WTC11 (cell line): ENCODE results near the gene WNT3. TPM values are rescaled to one million over a fixed set of nuclear protein-coding genes. Genes with fewer than 3 reads are reported as not detected.
A peak's percentile ranks its signal among the peaks of the same experiment; 100 is the strongest.

Source experiments
- ATAC-seq: fragments of 200-7000 bp; cut with Tn5 transposase; 2 replicates; pipeline ENCODE4 v1.10.0; 2021; ENCODE audit warnings: mild to moderate bottlenecking, moderate library complexity
- CTCF ChIA-PET: fragments of 300-600 bp; sonication (Branson Sonifier 250); formaldehyde crosslinking; loops from one replicate; lab custom pipeline; 2021; ENCODE audit warnings: antibody characterized with exemption; lab: Charles Lee
- POLR2A ChIA-PET: fragments of 350-600 bp; sonication (Branson Sonifier 250); formaldehyde crosslinking; loops from one replicate; lab custom pipeline; 2021; ENCODE audit warnings: antibody characterized with exemption; lab: Charles Lee
- DNase-seq: peaks from one replicate; pipeline ENCODE4 v3.0.0; 2021; ENCODE audit warnings: low spot score
- H3K27ac Mint-ChIP-seq: 2 replicates; pipeline ENCODE4 v1.8.0; 2021; ENCODE audit warnings: mixed read lengths
- H3K27me3 Mint-ChIP-seq: 2 replicates; pipeline ENCODE4 v1.8.0; 2021; ENCODE audit warnings: low read depth, mild to moderate bottlenecking, moderate library complexity, mixed read lengths
- H3K36me3 Mint-ChIP-seq: 2 replicates; pipeline ENCODE4 v1.8.0; 2021; ENCODE audit warnings: mixed read lengths
- H3K4me1 Mint-ChIP-seq: 2 replicates; pipeline ENCODE4 v1.8.0; 2022; ENCODE audit warnings: mixed read lengths
- H3K4me3 Mint-ChIP-seq: 2 replicates; pipeline ENCODE4 v1.8.0; 2021; ENCODE audit warnings: mild to moderate bottlenecking, moderate library complexity, mixed read lengths
- H3K9me3 Mint-ChIP-seq: 2 replicates; pipeline ENCODE4 v1.8.0; 2021; ENCODE audit warnings: mixed read lengths
- CREM ChIP-seq: sonication (generic); formaldehyde crosslinking; IDR thresholded peaks from 2 replicates; pipeline ENCODE4 v1.8.1; 2022; ENCODE audit warnings: mild to moderate bottlenecking, missing genetic modification reagents, moderate library complexity
- GTF2I ChIP-seq: fragments of 250-450 bp; sonication (Bioruptor Pico); conservative IDR thresholded peaks from 2 replicates; pipeline ENCODE4 v1.4.0; 2021; ENCODE audit warnings: mild to moderate bottlenecking
- HMGA2 ChIP-seq: fragments of 250-450 bp; sonication (Bioruptor Pico); IDR thresholded peaks from 2 replicates; pipeline ENCODE4 v1.4.0; 2021; ENCODE audit warnings: mild to moderate bottlenecking, moderate library complexity
- KAT7 ChIP-seq: sonication (generic); formaldehyde crosslinking; IDR thresholded peaks from 2 replicates; pipeline ENCODE4 v1.8.1; 2023; ENCODE audit warnings: missing genetic modification reagents, mild to moderate bottlenecking, borderline replicate concordance
- MXD4 ChIP-seq: fragments of 250-450 bp; sonication (Bioruptor Pico); IDR thresholded peaks from 2 replicates; pipeline ENCODE4 v1.8.0; 2021; ENCODE audit warnings: mild to moderate bottlenecking, moderate library complexity, borderline replicate concordance
- MYBL2 ChIP-seq: sonication (generic); formaldehyde crosslinking; IDR thresholded peaks from 2 replicates; pipeline ENCODE4 v1.8.1; 2023; ENCODE audit warnings: mild to moderate bottlenecking, moderate library complexity, missing genetic modification reagents
- NR2C2 ChIP-seq: sonication (generic); formaldehyde crosslinking; IDR thresholded peaks from 2 replicates; pipeline ENCODE4 v1.8.0; 2022; ENCODE audit warnings: mild to moderate bottlenecking, missing genetic modification reagents
- PRRX2 ChIP-seq: fragments of 250-450 bp; sonication (Bioruptor Pico); IDR thresholded peaks from 2 replicates; pipeline ENCODE4 v1.8.0; 2021; ENCODE audit warnings: mild to moderate bottlenecking
- SMAD3 ChIP-seq: sonication (generic); formaldehyde crosslinking; IDR thresholded peaks from 2 replicates; pipeline ENCODE4 v1.8.0; 2022; ENCODE audit warnings: missing genetic modification reagents, mild to moderate bottlenecking, borderline replicate concordance
- TCF7 ChIP-seq: sonication (generic); formaldehyde crosslinking; IDR thresholded peaks from 2 replicates; pipeline ENCODE4 v1.8.0; 2022; ENCODE audit warnings: mild to moderate bottlenecking, low read depth, missing genetic modification reagents, moderate library complexity
- ZNF317 ChIP-seq: sonication (generic); formaldehyde crosslinking; IDR thresholded peaks from 2 replicates; pipeline ENCODE4 v1.8.1; 2023; ENCODE audit warnings: low read depth, mild to moderate bottlenecking, moderate library complexity, missing genetic modification reagents, borderline replicate concordance
- total RNA-seq: library from RNA; stranded (reverse); gene quantifications from 3 replicates; pipeline ENCODE4 v1.2.3, GENCODE V29; 2021
- TF ChIP-seq, protein P1 (sequence below): sonication (generic); formaldehyde crosslinking; IDR thresholded peaks from 2 replicates; pipeline ENCODE4 v1.8.1; 2023; ENCODE audit warnings: mild to moderate bottlenecking, missing genetic modification reagents, moderate library complexity
- TF ChIP-seq, protein P2 (sequence below): fragments of 250-450 bp; sonication (Bioruptor Pico); IDR thresholded peaks from 2 replicates; pipeline ENCODE4 v2.1.2; 2022; ENCODE audit warnings: mild to moderate bottlenecking, moderate library complexity
- TF ChIP-seq, protein P3 (sequence below): sonication (generic); formaldehyde crosslinking; IDR thresholded peaks from 2 replicates; pipeline ENCODE4 v1.8.1; 2023; ENCODE audit warnings: mild to moderate bottlenecking, missing genetic modification reagents, moderate library complexity
- TF ChIP-seq, protein P4 (sequence below): sonication (generic); formaldehyde crosslinking; IDR thresholded peaks from 2 replicates; pipeline ENCODE4 v1.8.1; 2023; ENCODE audit warnings: mild to moderate bottlenecking, missing genetic modification reagents, borderline replicate concordance
- TF ChIP-seq, protein P5 (sequence below): sonication (generic); formaldehyde crosslinking; IDR thresholded peaks from 2 replicates; pipeline ENCODE4 v1.8.1; 2022; ENCODE audit warnings: missing genetic modification reagents, borderline replicate concordance
- TF ChIP-seq, protein P6 (sequence below): fragments of 250-450 bp; sonication (Bioruptor Pico); IDR thresholded peaks from 2 replicates; pipeline ENCODE4 v1.9.0; 2021; ENCODE audit warnings: mild to moderate bottlenecking, borderline replicate concordance
- TF ChIP-seq, protein P7 (sequence below): sonication (generic); formaldehyde crosslinking; IDR thresholded peaks from 2 replicates; pipeline ENCODE4 v1.8.1; 2023; ENCODE audit warnings: mild to moderate bottlenecking, moderate library complexity, missing genetic modification reagents

Gene WNT3
- total RNA-seq, 1 experiment from 2014 or later: 14.1 TPM

DNA sequence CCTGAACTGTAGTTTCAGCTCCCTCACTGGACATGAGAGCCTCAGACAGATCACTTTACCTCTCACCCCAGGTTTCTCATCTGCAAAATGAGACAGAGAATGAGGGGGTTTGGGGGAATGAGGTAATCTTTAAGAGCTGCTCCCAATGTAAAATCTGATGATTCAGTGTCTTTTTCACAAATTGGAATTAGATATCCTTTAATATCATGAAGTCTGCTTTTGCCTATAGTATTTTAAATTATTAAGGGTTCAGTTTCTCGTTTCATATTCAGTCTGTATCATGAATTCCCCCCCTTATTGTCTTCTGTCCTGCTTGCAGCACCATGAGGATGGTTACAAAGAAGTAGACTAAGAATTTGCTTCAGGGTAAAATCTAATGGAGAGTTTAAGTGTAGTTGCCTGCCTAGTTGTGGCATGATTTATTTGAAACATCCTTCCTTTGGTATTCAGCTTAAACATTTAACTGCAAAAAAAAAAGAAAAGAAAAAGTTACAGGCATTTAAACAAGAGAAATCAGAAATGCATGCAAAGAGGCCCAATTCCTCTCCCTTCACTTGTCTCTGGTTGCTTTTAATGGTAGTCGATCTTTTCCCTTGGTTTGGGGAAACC lies 77.3 kb downstream of the WNT3 start:
- no peaks in the 10 kb centered on the region for H3K36me3 Mint-ChIP-seq
- H3K4me3 Mint-ChIP-seq: no peak overlapping the region
- no peaks in the 10 kb centered on the region for H3K9me3 Mint-ChIP-seq
- ChIA-PET CTCF (interaction anchor here (0.8 kb wide), 1 partner anchor 10 kb away, joined by 3 read pairs; no protein-coding TSS in a partner anchor), POLR2A (no interaction called here)
- H3K4me1 Mint-ChIP-seq: peaks cover 11% of the 10 kb centered on the region; the same call in 1 of the 2 replicates
- ATAC-seq: no peak
- 0 out of 2 replicates have a peak overlapping the region, but pooled peaks have one; percentile 42 for H3K27ac Mint-ChIP-seq
- no peaks in the 10 kb centered on the region for H3K27me3 Mint-ChIP-seq
- TF ChIP-seq, protein P1, sequence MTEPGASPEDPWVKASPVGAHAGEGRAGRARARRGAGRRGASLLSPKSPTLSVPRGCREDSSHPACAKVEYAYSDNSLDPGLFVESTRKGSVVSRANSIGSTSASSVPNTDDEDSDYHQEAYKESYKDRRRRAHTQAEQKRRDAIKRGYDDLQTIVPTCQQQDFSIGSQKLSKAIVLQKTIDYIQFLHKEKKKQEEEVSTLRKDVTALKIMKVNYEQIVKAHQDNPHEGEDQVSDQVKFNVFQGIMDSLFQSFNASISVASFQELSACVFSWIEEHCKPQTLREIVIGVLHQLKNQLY (CRISPR knock-in tag): no peak
- TF ChIP-seq, protein P2, sequence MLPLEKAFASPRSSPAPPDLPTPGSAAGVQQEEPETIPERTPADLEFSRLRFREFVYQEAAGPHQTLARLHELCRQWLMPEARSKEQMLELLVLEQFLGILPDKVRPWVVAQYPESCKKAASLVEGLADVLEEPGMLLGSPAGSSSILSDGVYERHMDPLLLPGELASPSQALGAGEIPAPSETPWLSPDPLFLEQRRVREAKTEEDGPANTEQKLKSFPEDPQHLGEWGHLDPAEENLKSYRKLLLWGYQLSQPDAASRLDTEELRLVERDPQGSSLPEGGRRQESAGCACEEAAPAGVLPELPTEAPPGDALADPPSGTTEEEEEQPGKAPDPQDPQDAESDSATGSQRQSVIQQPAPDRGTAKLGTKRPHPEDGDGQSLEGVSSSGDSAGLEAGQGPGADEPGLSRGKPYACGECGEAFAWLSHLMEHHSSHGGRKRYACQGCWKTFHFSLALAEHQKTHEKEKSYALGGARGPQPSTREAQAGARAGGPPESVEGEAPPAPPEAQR: no peak
- TF ChIP-seq PRRX2 (CRISPR knock-in tag) (no peak), NR2C2 (CRISPR knock-in tag) (no peak), MYBL2 (no peak), KAT7 (CRISPR knock-in tag) (no peak), SMAD3 (CRISPR knock-in tag) (no peak), GTF2I (no peak), TCF7 (CRISPR knock-in tag) (no peak), MXD4 (CRISPR knock-in tag) (no peak), CREM (CRISPR knock-in tag) (no peak), HMGA2 (CRISPR knock-in tag) (no peak), ZNF317 (CRISPR knock-in tag) (no peak)
- TF ChIP-seq, protein P3, sequence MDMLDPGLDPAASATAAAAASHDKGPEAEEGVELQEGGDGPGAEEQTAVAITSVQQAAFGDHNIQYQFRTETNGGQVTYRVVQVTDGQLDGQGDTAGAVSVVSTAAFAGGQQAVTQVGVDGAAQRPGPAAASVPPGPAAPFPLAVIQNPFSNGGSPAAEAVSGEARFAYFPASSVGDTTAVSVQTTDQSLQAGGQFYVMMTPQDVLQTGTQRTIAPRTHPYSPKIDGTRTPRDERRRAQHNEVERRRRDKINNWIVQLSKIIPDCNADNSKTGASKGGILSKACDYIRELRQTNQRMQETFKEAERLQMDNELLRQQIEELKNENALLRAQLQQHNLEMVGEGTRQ: no peak
- TF ChIP-seq, protein P4, sequence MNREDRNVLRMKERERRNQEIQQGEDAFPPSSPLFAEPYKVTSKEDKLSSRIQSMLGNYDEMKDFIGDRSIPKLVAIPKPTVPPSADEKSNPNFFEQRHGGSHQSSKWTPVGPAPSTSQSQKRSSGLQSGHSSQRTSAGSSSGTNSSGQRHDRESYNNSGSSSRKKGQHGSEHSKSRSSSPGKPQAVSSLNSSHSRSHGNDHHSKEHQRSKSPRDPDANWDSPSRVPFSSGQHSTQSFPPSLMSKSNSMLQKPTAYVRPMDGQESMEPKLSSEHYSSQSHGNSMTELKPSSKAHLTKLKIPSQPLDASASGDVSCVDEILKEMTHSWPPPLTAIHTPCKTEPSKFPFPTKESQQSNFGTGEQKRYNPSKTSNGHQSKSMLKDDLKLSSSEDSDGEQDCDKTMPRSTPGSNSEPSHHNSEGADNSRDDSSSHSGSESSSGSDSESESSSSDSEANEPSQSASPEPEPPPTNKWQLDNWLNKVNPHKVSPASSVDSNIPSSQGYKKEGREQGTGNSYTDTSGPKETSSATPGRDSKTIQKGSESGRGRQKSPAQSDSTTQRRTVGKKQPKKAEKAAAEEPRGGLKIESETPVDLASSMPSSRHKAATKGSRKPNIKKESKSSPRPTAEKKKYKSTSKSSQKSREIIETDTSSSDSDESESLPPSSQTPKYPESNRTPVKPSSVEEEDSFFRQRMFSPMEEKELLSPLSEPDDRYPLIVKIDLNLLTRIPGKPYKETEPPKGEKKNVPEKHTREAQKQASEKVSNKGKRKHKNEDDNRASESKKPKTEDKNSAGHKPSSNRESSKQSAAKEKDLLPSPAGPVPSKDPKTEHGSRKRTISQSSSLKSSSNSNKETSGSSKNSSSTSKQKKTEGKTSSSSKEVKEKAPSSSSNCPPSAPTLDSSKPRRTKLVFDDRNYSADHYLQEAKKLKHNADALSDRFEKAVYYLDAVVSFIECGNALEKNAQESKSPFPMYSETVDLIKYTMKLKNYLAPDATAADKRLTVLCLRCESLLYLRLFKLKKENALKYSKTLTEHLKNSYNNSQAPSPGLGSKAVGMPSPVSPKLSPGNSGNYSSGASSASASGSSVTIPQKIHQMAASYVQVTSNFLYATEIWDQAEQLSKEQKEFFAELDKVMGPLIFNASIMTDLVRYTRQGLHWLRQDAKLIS (CRISPR knock-in tag): no peak
- TF ChIP-seq, protein P5, sequence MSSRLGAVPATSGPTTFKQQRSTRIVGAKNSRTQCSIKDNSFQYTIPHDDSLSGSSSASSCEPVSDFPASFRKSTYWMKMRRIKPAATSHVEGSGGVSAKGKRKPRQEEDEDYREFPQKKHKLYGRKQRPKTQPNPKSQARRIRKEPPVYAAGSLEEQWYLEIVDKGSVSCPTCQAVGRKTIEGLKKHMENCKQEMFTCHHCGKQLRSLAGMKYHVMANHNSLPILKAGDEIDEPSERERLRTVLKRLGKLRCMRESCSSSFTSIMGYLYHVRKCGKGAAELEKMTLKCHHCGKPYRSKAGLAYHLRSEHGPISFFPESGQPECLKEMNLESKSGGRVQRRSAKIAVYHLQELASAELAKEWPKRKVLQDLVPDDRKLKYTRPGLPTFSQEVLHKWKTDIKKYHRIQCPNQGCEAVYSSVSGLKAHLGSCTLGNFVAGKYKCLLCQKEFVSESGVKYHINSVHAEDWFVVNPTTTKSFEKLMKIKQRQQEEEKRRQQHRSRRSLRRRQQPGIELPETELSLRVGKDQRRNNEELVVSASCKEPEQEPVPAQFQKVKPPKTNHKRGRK (CRISPR knock-in tag): no peak
- TF ChIP-seq, all 79 proteins: peak for 0
- no peak for DNase-seq

DNA sequence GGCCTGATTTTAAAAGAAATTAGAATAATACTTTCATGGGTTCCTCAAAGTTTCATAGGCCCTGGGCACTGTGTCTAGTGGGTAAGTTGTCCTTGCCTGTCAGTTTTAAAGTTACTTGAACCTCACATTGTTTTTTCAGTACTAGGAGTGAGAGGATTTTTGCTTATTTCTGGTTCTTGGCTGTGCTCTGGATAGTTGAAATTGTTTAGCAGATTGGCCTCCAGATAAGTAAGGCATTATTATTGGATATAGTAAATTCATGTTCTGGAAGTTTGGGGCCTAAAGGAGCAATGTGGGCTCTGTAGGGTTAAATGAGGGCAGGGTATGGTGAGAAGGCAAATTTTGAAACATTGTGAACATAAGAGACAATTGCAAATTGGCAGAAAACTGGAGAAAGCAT lies 78.5 kb downstream of the WNT3 start:
- Mint-ChIP-seq H3K9me3 (no peaks in the 10 kb centered on the region), H3K4me1 (peaks cover 17% of the 10 kb centered on the region; the same call in 1 of the 2 replicates), H3K27me3 (no peaks in the 10 kb centered on the region), H3K36me3 (no peaks in the 10 kb centered on the region), H3K27ac (no peak overlapping the region), H3K4me3 (no peak overlapping the region)
- DNase-seq (no peak), ATAC-seq (no peak)
- CTCF ChIA-PET: no interaction called here
- POLR2A ChIA-PET: no interaction called here
- TF ChIP-seq, protein P6, sequence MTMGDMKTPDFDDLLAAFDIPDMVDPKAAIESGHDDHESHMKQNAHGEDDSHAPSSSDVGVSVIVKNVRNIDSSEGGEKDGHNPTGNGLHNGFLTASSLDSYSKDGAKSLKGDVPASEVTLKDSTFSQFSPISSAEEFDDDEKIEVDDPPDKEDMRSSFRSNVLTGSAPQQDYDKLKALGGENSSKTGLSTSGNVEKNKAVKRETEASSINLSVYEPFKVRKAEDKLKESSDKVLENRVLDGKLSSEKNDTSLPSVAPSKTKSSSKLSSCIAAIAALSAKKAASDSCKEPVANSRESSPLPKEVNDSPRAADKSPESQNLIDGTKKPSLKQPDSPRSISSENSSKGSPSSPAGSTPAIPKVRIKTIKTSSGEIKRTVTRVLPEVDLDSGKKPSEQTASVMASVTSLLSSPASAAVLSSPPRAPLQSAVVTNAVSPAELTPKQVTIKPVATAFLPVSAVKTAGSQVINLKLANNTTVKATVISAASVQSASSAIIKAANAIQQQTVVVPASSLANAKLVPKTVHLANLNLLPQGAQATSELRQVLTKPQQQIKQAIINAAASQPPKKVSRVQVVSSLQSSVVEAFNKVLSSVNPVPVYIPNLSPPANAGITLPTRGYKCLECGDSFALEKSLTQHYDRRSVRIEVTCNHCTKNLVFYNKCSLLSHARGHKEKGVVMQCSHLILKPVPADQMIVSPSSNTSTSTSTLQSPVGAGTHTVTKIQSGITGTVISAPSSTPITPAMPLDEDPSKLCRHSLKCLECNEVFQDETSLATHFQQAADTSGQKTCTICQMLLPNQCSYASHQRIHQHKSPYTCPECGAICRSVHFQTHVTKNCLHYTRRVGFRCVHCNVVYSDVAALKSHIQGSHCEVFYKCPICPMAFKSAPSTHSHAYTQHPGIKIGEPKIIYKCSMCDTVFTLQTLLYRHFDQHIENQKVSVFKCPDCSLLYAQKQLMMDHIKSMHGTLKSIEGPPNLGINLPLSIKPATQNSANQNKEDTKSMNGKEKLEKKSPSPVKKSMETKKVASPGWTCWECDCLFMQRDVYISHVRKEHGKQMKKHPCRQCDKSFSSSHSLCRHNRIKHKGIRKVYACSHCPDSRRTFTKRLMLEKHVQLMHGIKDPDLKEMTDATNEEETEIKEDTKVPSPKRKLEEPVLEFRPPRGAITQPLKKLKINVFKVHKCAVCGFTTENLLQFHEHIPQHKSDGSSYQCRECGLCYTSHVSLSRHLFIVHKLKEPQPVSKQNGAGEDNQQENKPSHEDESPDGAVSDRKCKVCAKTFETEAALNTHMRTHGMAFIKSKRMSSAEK: no peak
- TF ChIP-seq, protein P2: no peak
- TF ChIP-seq, protein P7, sequence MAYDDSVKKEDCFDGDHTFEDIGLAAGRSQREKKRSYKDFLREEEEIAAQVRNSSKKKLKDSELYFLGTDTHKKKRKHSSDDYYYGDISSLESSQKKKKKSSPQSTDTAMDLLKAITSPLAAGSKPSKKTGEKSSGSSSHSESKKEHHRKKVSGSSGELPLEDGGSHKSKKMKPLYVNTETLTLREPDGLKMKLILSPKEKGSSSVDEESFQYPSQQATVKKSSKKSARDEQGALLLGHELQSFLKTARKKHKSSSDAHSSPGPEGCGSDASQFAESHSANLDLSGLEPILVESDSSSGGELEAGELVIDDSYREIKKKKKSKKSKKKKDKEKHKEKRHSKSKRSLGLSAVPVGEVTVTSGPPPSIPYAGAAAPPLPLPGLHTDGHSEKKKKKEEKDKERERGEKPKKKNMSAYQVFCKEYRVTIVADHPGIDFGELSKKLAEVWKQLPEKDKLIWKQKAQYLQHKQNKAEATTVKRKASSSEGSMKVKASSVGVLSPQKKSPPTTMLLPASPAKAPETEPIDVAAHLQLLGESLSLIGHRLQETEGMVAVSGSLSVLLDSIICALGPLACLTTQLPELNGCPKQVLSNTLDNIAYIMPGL (CRISPR knock-in tag): no peak
